ENCODE data around the gene PNPLA1.

DNA sequence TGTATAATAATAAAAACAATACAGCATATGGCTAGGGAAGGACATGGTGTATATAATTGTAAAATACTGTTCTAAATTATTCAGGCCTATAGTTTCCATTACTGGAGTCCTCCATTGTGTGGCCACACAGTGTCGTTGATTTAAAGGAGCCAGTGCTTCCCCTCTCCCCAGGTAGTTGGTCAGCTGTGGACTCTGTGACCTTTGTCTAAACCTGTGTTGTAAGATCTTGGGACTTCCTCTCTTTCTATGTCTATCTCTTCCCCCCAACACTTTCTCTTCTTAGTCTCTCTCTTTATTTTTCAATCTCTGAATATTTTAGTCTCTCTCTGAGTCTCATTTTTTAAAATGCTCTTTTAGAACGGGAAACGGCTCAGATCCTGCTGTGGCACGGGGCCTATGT lies 37.7 kb upstream of the PNPLA1 start:
- TF ChIP-seq, protein P1, sequence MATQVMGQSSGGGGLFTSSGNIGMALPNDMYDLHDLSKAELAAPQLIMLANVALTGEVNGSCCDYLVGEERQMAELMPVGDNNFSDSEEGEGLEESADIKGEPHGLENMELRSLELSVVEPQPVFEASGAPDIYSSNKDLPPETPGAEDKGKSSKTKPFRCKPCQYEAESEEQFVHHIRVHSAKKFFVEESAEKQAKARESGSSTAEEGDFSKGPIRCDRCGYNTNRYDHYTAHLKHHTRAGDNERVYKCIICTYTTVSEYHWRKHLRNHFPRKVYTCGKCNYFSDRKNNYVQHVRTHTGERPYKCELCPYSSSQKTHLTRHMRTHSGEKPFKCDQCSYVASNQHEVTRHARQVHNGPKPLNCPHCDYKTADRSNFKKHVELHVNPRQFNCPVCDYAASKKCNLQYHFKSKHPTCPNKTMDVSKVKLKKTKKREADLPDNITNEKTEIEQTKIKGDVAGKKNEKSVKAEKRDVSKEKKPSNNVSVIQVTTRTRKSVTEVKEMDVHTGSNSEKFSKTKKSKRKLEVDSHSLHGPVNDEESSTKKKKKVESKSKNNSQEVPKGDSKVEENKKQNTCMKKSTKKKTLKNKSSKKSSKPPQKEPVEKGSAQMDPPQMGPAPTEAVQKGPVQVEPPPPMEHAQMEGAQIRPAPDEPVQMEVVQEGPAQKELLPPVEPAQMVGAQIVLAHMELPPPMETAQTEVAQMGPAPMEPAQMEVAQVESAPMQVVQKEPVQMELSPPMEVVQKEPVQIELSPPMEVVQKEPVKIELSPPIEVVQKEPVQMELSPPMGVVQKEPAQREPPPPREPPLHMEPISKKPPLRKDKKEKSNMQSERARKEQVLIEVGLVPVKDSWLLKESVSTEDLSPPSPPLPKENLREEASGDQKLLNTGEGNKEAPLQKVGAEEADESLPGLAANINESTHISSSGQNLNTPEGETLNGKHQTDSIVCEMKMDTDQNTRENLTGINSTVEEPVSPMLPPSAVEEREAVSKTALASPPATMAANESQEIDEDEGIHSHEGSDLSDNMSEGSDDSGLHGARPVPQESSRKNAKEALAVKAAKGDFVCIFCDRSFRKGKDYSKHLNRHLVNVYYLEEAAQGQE (IDR thresholded peaks at IDR 0.05; ENCODE audit: low read depth, low read length) = no peak
- TF ChIP-seq, protein P2, sequence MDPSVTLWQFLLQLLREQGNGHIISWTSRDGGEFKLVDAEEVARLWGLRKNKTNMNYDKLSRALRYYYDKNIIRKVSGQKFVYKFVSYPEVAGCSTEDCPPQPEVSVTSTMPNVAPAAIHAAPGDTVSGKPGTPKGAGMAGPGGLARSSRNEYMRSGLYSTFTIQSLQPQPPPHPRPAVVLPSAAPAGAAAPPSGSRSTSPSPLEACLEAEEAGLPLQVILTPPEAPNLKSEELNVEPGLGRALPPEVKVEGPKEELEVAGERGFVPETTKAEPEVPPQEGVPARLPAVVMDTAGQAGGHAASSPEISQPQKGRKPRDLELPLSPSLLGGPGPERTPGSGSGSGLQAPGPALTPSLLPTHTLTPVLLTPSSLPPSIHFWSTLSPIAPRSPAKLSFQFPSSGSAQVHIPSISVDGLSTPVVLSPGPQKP (IDR thresholded peaks at IDR 0.05; ENCODE audit: low read depth, low read length) = no peak
- TF ChIP-seq CHD4 (IDR thresholded peaks at IDR 0.05) (no peak), POLR2AphosphoS5 (IDR thresholded peaks at IDR 0.05; ENCODE audit: low read length) (no peak)
- TF ChIP-seq, protein P3, sequence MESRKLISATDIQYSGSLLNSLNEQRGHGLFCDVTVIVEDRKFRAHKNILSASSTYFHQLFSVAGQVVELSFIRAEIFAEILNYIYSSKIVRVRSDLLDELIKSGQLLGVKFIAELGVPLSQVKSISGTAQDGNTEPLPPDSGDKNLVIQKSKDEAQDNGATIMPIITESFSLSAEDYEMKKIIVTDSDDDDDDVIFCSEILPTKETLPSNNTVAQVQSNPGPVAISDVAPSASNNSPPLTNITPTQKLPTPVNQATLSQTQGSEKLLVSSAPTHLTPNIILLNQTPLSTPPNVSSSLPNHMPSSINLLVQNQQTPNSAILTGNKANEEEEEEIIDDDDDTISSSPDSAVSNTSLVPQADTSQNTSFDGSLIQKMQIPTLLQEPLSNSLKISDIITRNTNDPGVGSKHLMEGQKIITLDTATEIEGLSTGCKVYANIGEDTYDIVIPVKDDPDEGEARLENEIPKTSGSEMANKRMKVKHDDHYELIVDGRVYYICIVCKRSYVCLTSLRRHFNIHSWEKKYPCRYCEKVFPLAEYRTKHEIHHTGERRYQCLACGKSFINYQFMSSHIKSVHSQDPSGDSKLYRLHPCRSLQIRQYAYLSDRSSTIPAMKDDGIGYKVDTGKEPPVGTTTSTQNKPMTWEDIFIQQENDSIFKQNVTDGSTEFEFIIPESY (IDR thresholded peaks at IDR 0.05) = no peak
- TF ChIP-seq, protein P4, sequence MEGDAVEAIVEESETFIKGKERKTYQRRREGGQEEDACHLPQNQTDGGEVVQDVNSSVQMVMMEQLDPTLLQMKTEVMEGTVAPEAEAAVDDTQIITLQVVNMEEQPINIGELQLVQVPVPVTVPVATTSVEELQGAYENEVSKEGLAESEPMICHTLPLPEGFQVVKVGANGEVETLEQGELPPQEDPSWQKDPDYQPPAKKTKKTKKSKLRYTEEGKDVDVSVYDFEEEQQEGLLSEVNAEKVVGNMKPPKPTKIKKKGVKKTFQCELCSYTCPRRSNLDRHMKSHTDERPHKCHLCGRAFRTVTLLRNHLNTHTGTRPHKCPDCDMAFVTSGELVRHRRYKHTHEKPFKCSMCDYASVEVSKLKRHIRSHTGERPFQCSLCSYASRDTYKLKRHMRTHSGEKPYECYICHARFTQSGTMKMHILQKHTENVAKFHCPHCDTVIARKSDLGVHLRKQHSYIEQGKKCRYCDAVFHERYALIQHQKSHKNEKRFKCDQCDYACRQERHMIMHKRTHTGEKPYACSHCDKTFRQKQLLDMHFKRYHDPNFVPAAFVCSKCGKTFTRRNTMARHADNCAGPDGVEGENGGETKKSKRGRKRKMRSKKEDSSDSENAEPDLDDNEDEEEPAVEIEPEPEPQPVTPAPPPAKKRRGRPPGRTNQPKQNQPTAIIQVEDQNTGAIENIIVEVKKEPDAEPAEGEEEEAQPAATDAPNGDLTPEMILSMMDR (IDR thresholded peaks at IDR 0.05 in 2 of 3, conservative IDR thresholded peaks at IDR 0.05 in 1 of 3; ENCODE audit: control insufficient read depth in 2 of 3, extremely low read depth in 1 of 3, insufficient read depth in 1 of 3, low read depth in 3 of 3, low read length in 3 of 3) = no peak
